ENCODE measurements around the gene SEMA4D. TPM values are rescaled to one million over a fixed set of nuclear protein-coding genes. Genes with fewer than 3 reads are reported as not detected.
A peak's percentile ranks its signal among the peaks of the same experiment; 100 is the strongest.

The SEMA4D gene
- total RNA-seq, 3 donors from 2014 or later (not counting 1 experiment from before 2014, with no cell fraction given), result 354 to 448 (median 420) TPM

GRCh38 chr9:89359751-89360261 lies 138.1 kb downstream of the SEMA4D start:
- no peaks in the 10 kb centered on the region for H3K27me3 Mint-ChIP-seq (ENCODE audit: low read depth in 2 of 2)
- peaks cover 13% of the 10 kb centered on the region for H3K4me1 ChIP-seq (ENCODE audit: control insufficient read depth, insufficient read depth, low read length)
- no peaks in the 10 kb centered on the region for H3K27me3 ChIP-seq (ENCODE audit: control insufficient read depth, insufficient read depth, low read length)
- TF ChIP-seq, protein P1, sequence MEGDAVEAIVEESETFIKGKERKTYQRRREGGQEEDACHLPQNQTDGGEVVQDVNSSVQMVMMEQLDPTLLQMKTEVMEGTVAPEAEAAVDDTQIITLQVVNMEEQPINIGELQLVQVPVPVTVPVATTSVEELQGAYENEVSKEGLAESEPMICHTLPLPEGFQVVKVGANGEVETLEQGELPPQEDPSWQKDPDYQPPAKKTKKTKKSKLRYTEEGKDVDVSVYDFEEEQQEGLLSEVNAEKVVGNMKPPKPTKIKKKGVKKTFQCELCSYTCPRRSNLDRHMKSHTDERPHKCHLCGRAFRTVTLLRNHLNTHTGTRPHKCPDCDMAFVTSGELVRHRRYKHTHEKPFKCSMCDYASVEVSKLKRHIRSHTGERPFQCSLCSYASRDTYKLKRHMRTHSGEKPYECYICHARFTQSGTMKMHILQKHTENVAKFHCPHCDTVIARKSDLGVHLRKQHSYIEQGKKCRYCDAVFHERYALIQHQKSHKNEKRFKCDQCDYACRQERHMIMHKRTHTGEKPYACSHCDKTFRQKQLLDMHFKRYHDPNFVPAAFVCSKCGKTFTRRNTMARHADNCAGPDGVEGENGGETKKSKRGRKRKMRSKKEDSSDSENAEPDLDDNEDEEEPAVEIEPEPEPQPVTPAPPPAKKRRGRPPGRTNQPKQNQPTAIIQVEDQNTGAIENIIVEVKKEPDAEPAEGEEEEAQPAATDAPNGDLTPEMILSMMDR (IDR thresholded peaks at IDR 0.05), result no peak
- H3K9me3 Mint-ChIP-seq, result no peaks in the 10 kb centered on the region
- peak overlapping the region; percentile 69 to 72 for H3K27ac Mint-ChIP-seq
- ATAC-seq (no peak), DNase-seq (no peak)
- H3K4me1 Mint-ChIP-seq, result peaks cover 19 to 35% of the 10 kb centered on the region in 2 donors
- H3K36me3 ChIP-seq (ENCODE audit: control insufficient read depth, insufficient read depth, low read length), result peaks cover 73% of the 10 kb centered on the region
- intact Hi-C loops (cut with micrococcal nuclease), result no loop called here
- no peak overlapping the region for H3K4me3 Mint-ChIP-seq
- H3K36me3 Mint-ChIP-seq, result peaks cover 26% of the 10 kb centered on the region
- H3K9me3 ChIP-seq (ENCODE audit: control insufficient read depth, insufficient read depth, low read length), result no peaks in the 10 kb centered on the region
- 79% methylated on average over 7 of the region's 8 CpGs for WGBS (ENCODE audit: insufficient coverage)
- no peak overlapping the region for H3K27ac ChIP-seq (ENCODE audit: low read length)
- no peak overlapping the region for H3K4me3 ChIP-seq (ENCODE audit: low read length)

DNA sequence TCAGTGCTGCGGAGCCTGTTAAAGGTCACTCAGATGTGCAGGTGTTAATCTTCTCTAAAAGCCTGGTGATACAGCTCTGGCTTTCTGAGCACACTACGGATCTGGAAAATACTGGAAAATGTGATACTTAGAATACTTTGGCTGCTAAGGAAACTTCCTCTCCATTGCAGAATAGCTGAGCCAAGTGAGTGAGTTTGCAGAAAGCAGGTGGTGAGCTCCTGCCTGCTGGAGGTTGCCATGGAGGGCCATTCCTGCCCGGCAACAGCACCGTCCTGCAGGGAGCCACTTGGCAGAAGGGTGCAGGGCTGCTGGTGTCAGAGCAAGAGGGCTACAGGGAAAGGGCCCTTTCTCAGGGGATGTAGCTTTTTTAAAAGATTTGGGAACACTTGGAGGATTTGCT lies 138.9 kb downstream of the SEMA4D start:
- peak overlapping the region; percentile 40 to 45 for H3K27ac Mint-ChIP-seq
- DNase-seq, result no peak
- Histone ChIP-seq H3K4me1 (ENCODE audit: control insufficient read depth, insufficient read depth, low read length) (peaks cover 13% of the 10 kb centered on the region), H3K4me3 (ENCODE audit: low read length) (no peak overlapping the region), H3K27me3 (ENCODE audit: control insufficient read depth, insufficient read depth, low read length) (no peaks in the 10 kb centered on the region), H3K36me3 (ENCODE audit: control insufficient read depth, insufficient read depth, low read length) (peaks cover 81% of the 10 kb centered on the region), H3K9me3 (ENCODE audit: control insufficient read depth, insufficient read depth, low read length) (no peaks in the 10 kb centered on the region), H3K27ac (ENCODE audit: low read length) (no peak overlapping the region)
- H3K27me3 Mint-ChIP-seq (ENCODE audit: low read depth in 2 of 2), result no peaks in the 10 kb centered on the region
- TF ChIP-seq, protein P1 (IDR thresholded peaks at IDR 0.05), result no peak
- 89% methylated on average over 4 of the region's 4 CpGs for whole genome bisulfite sequencing (ENCODE audit: insufficient coverage)
- ATAC-seq, result no peak
- no peaks in the 10 kb centered on the region for H3K9me3 Mint-ChIP-seq
- H3K4me3 Mint-ChIP-seq, result no peak overlapping the region
- intact Hi-C loops (cut with micrococcal nuclease), result no loop called here
- peaks cover 30% of the 10 kb centered on the region for H3K36me3 Mint-ChIP-seq
- peaks cover 21 to 37% of the 10 kb centered on the region in 2 donors for H3K4me1 Mint-ChIP-seq

- H3K9me3 ChIP-seq (ENCODE audit: control insufficient read depth, insufficient read depth, low read length), result no peaks in the 10 kb centered on the region
- WGBS (ENCODE audit: insufficient coverage), result 95% methylated on average over 3 of the region's 3 CpGs
- TF ChIP-seq, protein P1 (IDR thresholded peaks at IDR 0.05), result no peak
- peaks cover 85% of the 10 kb centered on the region for H3K36me3 ChIP-seq (ENCODE audit: control insufficient read depth, insufficient read depth, low read length)
- H3K27ac ChIP-seq (ENCODE audit: low read length), result no peak overlapping the region
- Mint-ChIP-seq H3K27me3 (ENCODE audit: low read depth in 2 of 2) (no peaks in the 10 kb centered on the region), H3K36me3 (peaks cover 35% of the 10 kb centered on the region), H3K27ac (peak overlapping the region; percentile 40 to 45), H3K9me3 (no peaks in the 10 kb centered on the region), H3K4me1 (peaks cover 22 to 42% of the 10 kb centered on the region in 2 donors), H3K4me3 (no peak overlapping the region)
- H3K4me1 ChIP-seq (ENCODE audit: control insufficient read depth, insufficient read depth, low read length), result peaks cover 13% of the 10 kb centered on the region
- ATAC-seq (no peak), DNase-seq (no peak)
- H3K27me3 ChIP-seq (ENCODE audit: control insufficient read depth, insufficient read depth, low read length), result no peaks in the 10 kb centered on the region
- intact Hi-C loops (cut with micrococcal nuclease), result no loop called here
- no peak overlapping the region for H3K4me3 ChIP-seq (ENCODE audit: low read length)
Measured at GRCh38 chr9:89358376-89358916, 139.5 kb downstream of the SEMA4D start.
